GM21723 (cell line): ENCODE measurements around the gene ATP2B2.

Experiments used
- ATAC-seq: cut with Tn5 transposase; IDR thresholded peaks from one replicate; pipeline ENCODE4 v1.9.1; 2021; ENCODE audit warnings: mild to moderate bottlenecking, moderate library complexity; ENCODE audit not compliant: unreplicated experiment

Gene ATP2B2

DNA sequence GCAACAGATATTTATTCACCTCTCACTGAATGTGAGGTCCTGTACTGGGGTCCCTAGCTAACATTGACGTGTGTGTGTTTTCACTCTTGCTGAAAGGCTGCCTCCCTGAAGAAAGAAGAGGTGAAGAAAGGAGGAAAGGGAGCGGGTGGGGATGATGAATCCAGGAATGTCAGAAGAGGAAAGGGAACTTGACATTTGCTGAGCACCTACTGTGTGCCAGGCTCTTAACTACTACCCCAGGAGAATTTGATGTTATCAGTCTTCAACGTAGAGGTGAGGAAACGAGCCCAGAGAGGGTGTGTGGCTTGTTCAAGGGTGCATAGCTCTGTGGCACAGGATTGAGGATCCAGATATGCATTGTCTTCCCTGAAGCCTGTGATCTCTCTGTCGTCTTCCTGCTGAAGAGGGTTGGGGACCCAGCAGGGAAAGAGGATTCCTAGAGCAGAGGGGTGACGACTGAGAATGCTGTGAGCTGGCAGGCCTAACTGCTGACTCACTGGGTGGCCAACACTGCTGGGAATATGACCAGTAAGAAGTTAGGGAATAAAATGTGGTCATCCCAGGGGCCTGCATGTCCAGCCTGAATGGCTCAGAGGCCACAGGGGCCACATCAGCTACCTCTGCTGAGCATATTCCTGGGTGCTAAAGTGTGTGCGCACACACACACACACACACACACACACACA, 6.6 kb upstream of the ATP2B2 start:
- no peak for ATAC-seq

DNA sequence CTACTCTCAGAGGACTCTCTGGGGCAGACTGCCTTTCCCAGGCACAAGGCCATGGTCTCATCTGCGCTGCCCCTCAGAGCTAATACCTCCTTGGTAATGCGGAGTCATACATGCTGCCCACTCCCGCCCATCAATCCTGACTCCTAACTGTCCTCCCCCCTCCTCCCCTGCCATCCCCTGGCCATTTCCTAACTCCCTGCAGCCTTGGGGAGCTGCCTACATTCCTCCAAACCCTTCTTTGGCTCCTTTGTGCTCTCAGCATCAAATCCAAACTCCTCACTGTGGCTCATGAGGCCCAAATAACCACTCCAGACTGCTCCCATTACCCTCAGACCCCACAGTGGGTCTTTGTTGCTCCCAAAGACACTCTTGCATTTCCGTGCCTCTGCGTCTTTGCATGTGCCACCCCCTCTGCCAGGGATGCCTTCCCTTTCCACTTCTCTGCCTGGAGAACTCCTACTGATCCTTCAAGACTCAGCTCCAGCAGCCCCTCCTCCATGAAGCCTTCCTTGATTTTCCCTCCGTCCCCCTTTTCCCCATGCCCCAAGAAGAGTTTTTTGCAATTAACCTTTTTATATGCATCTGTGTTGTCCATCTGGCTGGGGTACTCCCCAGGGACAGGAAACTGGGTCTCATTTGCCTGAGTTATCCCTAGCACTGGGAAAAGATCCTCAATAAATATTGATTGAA, 5.5 kb upstream of the ATP2B2 start:
- ATAC-seq, result no peak

DNA sequence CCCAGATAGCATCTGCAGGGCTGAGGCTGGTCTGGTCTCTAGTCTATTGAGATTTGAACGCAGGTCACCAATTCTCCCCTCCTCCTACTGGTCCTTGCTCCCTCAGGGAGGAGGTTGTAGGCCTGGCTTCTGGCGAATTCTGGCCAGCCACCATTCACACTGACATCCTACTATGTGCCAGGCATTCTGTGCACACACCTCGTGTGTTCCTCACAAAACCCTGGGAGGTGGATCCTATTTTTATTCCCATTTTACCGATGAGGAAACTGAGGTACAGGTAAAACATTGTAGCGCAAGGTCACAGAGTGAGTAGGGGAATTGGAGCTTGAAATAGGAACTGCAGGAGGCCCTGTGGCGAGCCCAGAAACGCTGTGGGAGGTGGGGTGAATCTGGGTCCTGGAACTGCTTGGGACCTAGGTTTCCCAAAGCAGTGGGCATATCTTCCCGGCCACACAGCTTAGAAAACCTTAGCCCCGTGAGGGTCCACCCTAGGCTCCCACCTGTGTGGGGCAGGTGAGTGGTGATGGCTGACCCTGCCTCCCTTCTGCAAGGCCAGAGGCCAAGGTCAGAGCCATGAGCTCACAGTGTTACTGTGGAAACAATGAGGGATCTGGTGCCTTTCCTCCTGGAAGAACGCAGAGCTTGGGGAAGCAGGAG, 4.8 kb upstream of the ATP2B2 start:
- ATAC-seq, result no peak

DNA sequence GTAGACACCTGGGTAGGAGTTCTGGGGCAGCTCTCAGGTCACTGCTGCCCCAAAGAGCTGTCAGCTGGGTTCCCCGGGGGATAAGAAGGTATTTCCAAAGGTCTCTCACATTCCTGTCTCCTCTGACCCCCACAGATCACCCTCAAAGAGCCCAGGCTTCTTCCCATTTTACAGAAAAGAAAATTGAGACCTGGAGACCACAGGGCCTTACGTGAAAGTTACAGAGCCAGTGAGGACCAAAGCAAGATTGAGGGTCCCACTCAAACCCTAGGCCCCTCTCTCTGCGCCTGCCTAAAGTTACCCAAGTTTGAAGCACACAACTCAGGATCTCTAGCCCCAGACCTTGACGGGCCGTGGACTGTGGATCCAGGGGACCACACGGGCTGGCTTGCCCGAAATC, 3.9 kb upstream of the ATP2B2 start:
- no peak for ATAC-seq

DNA sequence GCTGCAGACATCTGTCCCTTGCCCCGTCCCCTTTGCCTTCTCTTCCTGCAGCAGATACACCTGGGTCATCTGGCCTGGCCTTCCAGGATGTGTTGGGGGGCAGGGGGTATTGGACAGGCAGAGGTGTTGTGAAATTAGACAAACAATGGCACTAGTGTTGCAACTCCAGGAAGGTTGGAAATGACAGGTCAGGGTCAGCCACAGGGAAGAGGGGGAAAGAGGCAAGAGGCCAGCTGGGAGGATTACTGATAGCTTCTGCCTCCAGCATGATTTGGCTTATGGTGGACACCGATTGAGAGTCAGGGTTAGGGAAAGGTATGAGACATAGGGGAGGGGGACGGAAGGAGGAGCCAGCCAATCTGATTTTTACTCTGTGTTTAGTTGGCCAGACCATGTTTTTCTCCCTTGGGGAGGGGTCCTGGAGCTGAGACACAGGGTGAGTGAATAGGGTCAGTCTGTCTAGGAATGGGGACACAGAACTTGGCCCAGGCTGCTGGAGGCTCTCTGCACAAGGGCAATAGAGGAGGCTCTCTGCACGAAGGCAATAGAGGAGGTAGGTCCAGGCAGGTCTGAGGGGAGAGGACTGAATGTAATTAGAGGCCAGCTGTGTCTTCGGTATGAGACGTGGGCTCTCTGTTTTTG, 3.4 kb upstream of the ATP2B2 start:
- no peak for ATAC-seq

DNA sequence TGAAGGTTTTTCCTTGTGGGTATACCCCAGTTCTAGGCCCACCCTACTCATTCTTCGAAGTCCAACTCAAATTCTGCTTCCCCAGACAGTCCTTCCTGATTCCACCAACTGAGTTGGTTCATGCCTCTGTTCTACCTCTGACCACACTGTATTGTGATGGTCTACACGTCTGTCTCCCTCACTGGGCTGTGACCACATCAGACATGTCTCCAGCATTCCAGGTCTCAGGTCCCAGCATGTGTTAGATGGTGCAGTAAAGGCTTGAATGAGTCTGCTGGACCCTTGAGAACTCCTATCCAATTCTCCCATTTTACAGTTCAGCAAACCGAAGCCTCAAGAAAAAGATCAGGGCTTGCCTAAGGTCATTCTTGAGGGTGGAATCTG, 2.8 kb upstream of the ATP2B2 start:
- no peak for ATAC-seq

DNA sequence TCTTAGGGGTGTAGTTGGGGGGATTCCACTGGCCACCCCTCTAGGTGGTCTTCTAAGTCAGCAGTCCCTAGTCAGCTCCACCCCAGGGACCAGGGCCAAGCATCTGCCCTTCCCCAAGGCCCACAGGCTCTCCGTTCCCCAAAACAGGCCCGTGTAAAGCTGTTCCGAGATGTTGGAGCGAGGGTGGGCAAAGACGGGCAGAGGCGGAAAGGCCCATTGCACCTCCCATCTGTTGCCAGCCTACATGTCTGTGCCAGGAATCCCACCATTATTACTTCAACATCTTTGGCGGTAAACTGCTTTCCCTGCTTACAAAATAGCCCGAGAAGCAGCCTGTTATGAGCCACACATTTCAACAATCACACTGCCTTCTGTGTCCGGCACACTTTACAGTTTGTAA, 1.9 kb upstream of the ATP2B2 start:
- no peak for ATAC-seq

DNA sequence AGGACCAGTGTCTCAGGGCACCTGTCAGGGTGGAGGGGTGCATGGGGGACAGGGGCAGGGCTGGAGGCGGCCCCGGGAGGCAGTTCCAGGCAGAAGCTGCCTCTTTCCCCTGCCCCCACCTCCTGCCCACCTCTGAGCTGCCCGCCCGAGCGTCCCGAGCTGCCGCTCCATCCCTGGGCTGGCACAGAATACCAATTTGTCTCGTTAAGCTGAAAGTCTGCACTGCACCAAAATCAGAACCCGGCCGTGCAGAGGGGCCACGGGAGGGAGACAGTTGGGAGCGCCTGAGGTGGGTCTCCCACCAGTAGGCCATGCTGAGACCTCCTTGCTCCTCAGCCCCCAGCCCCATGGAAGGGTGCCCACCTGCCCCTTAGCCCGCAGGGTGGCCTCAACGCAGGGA, 1.3 kb upstream of the ATP2B2 start:
- no peak for ATAC-seq

DNA sequence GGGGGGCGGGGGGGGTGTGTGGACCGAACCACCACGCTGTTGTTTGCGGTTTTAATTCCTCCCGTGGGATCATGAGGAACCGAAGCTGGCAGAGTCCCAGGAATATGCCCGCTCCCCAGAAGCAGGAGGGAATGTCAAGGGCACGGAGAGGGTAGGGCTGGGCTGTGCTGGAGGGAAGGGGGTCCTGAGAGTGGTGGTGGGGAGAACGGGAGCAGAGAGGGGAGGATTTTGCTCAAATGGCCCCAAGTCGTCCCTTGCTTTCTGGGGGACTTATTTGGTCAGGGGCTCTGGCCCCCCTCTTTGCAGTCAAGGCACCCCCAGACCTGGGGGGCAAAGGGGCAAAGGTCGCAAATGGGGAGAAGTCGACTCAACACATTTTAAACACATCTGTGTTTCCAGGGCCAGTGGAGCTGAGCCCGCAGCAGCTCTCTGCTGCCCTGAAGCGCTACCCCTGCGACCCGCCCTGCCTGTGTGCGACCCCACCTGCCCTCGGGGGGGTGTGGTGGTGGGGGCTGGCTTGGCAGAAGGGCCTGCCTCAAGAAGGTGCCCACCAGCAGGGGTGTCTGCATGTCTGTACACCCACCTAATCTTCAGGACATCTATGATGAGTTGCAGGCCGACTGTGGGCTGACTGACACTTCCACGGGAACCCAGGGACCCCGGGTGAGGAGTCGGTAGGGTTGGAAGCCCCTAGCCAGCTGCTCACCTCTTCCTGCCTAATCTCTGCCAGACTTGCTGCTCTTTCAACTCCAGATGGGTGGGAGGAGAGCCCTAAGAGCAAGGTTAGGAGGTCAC, 602 bp upstream of the ATP2B2 start:
- no peak for ATAC-seq

DNA sequence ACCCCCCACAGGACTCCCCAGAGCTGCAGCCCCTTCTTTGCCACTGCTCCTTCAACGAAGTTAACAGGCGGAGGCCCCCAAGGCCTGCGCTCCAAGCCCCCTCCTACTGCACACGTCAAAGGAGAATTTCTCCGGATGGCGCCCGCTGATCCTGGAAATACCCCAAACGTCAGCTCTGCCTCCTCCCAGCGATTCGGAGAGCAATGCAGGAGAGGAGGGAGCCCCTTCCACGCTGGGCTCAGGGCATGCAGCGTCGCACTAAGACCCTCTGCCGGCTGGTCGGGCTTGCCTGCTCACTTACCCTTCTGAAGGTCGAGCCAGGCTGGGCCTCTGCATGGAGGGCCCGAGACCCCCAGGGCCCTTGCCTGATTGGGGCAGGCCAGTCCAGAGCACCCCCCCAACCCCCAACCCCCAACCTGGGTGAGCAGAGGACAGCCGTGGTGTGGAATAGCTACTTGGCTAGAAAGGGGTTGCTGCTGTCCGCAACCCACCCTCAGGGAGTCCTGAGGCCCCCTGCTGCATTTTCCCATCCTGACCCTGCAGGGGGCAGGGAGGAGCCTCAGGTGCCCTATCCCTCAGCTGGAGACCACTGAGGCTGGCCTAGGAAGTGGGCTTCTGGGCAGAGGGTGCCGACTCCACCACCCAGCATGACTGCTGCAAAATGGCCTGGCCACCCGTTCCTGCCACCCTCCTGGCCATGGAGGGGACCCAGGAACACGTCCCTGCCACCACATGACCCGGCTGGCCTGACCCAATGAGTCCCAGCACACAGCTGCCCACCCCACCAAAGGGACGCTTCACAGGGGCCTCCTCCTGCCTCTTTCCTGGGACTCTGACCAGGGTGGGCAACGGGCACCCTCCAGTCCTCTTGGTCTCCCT, 976 bp downstream of the ATP2B2 start:
- no peak for ATAC-seq

DNA sequence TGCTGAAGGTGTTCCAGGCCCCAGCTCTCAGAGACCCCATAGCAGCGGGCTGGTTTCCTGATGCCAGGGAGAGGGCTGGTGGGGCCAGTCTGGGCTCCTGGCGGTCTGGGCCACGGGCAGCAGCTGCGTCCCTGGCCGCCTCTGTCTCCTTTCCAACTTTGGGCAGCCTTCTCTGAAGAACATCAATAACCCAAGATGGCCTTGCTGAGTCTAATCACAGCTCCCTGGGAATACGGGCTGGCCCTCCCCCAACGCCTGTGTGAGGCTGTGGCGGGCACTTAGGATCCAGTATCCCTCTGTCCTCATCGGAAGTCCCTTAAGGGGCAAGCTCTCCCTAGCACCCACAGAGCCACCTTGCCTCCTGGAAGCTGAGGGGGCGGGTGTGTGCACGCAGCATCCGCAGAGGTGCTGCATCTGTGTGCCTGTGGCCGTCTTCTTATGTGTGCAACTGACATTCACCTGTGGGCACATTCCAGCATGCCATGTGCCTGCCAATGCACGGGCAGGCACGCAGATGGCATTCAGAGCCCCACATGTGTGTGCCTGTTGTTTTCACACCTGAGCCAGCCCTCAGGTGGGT, 2.1 kb downstream of the ATP2B2 start:
- ATAC-seq, result no peak

DNA sequence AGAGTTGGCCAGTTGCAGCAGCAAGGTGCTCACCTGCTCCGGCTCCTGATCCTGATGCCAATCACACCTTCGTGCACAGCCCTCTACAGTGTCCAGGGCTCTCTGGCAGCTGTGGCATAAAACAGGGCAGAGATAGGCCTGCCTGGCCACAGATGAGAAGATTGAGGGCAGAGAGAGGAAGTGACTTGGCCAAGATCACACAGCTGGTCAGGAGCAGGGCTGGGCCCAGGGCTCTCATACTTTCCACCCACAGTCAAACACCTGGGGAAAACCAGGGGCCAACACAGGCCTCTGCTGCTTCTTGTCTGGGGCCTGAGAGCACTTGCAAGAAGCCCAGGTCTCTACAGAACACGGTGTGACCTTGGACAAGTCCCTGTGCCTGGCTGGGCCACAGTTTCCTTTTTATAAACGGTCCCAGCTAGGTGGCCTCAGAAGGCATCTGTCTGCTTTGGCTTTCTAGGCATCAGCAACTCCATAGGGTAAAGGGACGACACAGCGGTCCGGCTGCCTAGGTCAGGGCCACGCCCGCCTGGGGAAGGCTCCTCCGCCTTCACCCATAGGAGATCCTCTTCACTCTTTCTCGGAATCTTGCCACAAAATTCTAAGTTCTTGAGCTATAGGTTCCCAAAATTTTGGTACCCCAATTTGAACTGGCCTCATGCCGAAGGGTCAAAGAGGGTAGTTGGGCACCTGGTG, 3.1 kb downstream of the ATP2B2 start:
- ATAC-seq, result no peak

DNA sequence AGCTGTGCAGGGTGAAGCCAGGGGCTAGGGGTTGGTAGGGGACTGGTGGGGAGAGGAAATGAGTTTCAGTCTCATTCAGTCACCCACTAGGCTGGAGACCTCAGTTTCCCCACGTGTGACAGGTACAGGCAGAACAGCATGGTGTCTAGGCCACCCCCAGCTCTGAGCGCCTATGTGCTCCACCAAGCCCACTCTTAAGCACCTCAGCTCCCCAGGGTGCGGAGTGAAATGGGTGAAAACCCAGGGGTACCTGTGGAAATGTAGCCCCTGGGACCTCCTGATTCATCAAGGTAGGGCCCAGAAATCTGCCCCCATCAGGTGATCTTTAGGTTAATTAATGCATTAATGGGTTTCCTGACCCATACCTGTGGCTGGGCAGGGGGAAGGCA, 3.7 kb downstream of the ATP2B2 start:
- no peak for ATAC-seq

DNA sequence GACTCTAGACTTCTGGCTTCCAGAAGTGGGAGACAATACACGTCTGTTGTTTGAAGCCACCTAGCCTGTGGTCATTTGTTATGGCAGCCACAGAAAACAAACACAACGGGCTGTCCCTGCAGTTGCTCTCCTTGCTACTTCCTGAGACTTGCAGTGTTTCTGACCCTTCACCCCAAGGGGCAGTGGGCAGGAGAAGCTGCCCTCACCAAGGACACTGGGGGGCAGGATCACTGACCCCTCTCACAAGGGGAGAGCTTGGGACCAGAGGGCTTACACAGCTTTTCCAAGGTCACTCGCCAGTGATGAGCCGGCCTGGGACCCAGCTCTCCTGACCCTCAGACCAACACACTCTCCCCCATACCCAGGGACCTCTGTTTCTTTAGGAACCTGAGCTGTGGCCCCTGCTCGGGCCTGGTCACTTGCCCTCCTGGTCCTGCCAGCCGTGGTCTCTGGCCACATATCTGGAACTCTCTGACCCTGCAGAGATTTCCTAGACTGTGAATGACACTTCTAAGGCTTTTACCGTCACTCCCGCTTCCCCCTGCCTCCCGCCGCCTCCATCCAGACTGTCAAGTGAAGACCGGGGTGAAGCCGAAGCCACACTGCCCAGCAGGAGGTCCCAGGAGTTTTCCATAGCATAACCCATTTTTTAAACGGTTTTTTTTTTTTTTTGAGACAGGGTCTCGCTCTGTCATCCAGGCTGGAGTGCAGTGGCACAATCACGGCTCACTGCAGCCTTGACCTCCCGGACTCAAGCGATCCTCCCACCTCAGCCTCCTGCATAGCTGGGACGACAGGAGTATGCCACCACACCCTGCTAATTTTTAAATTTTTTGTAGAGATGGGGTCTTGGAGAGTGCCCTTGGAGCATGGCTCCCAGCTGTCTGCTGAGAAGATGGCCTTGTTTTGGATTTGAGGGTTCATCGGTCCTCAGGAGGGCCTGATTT, 4.4 kb downstream of the ATP2B2 start:
- ATAC-seq, result no peak

DNA sequence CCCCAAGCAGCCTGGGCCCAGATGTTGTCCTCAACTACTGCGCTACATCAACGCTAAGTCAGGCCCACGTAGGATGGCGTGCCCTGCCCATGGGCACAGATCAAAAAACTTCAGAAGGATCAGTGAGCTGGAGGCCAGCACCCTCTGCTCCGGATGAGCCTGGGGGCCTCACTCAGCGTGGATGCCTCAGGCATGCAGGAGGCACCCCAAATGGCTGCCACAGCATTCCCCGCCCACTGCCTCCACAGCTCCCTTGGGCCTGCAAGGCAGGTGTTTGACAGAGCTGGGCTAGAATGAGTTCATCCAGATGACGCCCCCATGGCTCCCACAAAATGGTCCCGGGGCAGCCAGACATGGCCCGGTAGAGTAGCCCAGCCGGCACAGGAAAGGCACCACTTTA, 7.1 kb downstream of the ATP2B2 start:
- no peak for ATAC-seq

DNA sequence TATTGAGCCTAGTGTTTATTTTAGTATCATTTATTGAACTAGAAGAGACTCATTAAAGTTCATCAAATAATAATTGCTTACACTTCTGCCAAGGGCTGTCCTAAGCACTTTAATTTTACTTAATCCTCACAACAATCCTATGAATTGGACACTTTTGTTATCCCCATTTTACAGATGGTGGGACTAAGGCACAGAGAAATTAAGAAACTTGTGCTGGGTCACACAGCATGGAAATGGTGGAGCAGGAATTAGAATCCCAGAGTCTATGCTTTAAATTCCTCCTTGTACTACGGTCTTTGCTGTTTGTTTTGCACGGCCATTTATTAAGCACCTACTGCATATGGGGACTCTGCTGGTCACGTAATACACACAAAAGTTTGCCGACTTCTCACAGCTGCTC, 7.9 kb downstream of the ATP2B2 start:
- no peak for ATAC-seq

DNA sequence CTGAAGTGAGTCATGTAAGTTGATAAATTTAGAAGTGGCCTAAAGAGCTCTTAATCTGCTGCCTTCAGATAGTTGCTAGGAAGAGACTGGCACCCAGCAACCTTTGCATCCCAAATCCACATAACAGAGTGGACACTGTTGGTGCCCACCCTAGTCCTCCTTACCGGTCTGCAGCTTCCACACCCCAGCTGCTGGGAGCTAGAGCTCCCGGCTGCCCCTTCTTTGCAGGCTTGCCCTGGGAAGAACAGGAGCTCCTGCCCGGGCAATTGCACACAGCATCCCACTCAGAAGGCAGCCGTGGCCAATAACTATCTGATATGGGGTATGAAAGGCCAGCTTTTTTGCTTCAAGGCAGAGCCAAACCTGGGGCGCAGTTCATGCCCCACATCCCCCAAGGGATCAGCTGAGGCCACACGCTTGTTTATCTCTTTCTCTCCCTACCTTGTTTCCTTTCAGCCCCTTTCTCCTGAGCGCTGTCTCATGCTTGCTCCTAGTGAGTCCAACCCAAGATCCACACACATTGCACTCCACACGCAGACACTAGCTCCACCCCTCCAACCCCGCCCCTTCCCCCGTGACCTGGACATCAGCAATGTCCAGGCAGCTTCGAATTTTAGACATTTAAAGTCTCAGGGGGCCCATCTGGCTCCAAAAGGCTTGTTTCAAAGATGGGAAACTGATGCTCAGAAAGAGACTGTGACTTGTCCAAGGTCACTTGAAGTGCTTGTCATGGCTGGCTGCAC, 9.1 kb downstream of the ATP2B2 start:
- no peak for ATAC-seq
